Body of pancreas (tissue), 4 donors: ENCODE measurements around the gene PPIL1.

ENCODE experiments used
- CTCF ChIP-seq, 7 experiments: fragments of 450-650 bp in 4 of 7; fragments of 200-600 bp in 3 of 7; sonication (generic) in 3 of 7; IDR thresholded peaks; one replicate each; pipeline ENCODE4 v1.5.1; 2016 to 2019; ENCODE audit warnings: antibody characterized with exemption in 7 of 7
- POLR2A ChIP-seq, 3 donors: fragments of 450-650 bp; IDR thresholded peaks; one replicate each; pipeline ENCODE4 v1.6.1; 2016; ENCODE audit warnings: antibody characterized with exemption in 3 of 3, mild to moderate bottlenecking in 2 of 3

- TF ChIP-seq CTCF (IDR thresholded peaks at IDR 0.05): no peak
- no peak for TF ChIP-seq POLR2A (IDR thresholded peaks at IDR 0.05)
These were observed 2.9 kb downstream of the PPIL1 start for GRCh38 chr6:36871686-36872085.
